Raji (cell line): ENCODE results near the gene UQCRHL.

Experiments used
- POLR2A ChIP-seq: IDR thresholded peaks from 2 replicates; pipeline ENCODE4 v1.6.1; 2011; ENCODE audit warnings: low read depth, low read length, control low read depth; ENCODE audit not compliant: insufficient read depth

The UQCRHL gene

GRCh38 chr1:15757575-15758342, 49.7 kb downstream of the UQCRHL start:
- TF ChIP-seq POLR2A = no peak
